ENCODE data around the gene PTPRE.

Gene PTPRE

DNA sequence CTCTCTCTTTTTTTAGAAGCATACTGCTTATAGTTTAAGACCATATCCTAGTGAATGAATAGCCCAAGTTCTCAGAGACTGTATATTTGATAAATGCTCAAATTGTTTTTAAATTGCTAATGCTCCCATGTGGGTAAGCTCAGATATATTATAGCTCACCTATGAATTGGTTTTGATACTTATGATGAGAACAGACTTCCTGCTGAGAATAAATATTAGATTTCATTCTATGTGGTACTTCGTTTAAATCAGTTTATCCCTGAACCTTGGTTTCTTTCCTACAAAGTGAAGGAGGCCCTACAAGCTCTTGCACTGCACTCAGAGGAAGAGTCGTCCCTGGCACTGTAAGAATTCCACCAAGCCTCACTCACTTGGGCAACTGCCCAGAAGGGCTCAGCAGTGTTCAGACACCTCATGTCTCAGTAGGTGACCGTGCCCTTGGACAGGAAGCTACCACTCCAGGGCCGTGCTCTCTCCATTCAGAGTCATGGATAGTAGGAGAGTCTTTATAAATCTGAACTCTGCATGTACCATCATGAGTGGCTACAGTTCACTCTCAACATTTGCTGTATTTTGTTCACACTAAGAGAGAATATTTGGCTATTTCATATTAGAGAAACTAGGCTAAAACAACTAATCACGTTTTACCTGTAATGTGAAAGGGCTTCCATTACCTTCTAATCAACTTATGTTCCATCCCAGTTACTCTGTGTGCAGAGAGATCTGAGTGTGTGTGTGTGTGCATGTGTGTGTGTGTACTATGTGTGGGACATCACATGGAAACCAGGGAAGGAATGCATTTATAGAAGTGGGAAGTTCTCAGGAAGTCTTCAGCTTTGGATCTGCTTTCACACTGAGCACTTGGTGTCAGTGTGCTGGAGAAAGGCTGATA is 93.8 kb downstream of the PTPRE start:
- H3K4me1 ChIP-seq (ENCODE audit: control insufficient read depth, insufficient read depth, low read length) = no peaks in the 10 kb centered on the region
- H3K9me3 ChIP-seq (ENCODE audit: control insufficient read depth, insufficient read depth, low read length) = no peaks in the 10 kb centered on the region
- no peak for DNase-seq (ENCODE audit: low read depth, low spot score)
- H3K27ac ChIP-seq (ENCODE audit: low read length) = no peak overlapping the region
- H3K4me3 ChIP-seq (ENCODE audit: low read length) = no peak overlapping the region
- no peaks in the 10 kb centered on the region for H3K27me3 ChIP-seq (ENCODE audit: control insufficient read depth, insufficient read depth, low read length)
- no CpG with 5 or more reads among the region's 5 CpGs for WGBS (ENCODE audit: insufficient coverage, insufficient read length)
- no peaks in the 10 kb centered on the region for H3K36me3 ChIP-seq (ENCODE audit: control insufficient read depth, insufficient read depth, low read length)

DNA sequence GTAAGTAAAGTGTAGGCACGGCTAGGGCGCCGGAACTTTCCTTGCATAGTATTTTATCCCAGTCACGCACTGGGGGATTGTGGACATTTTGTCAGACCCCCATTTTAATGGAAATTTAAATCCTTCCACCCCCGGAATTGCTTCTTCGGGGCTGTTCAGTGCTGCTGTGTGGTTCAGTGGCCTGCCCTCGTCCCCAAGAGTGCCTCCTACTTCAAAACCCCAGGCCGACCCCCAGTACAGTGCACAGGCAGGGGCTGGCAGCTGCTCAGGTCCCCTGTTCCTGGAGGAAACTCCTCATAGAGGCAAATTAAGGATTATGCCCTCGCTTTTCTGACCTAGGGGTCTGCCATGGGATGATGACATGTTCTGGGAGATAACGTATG is 94.5 kb downstream of the PTPRE start:
- Histone ChIP-seq H3K27ac (ENCODE audit: low read length) (no peak overlapping the region), H3K4me1 (ENCODE audit: control insufficient read depth, insufficient read depth, low read length) (no peaks in the 10 kb centered on the region), H3K27me3 (ENCODE audit: control insufficient read depth, insufficient read depth, low read length) (no peaks in the 10 kb centered on the region), H3K4me3 (ENCODE audit: low read length) (no peak overlapping the region), H3K36me3 (ENCODE audit: control insufficient read depth, insufficient read depth, low read length) (no peaks in the 10 kb centered on the region), H3K9me3 (ENCODE audit: control insufficient read depth, insufficient read depth, low read length) (no peaks in the 10 kb centered on the region)
- no CpG with 5 or more reads among the region's 10 CpGs for WGBS (ENCODE audit: insufficient coverage, insufficient read length)
- no peak for DNase-seq (ENCODE audit: low read depth, low spot score)

DNA sequence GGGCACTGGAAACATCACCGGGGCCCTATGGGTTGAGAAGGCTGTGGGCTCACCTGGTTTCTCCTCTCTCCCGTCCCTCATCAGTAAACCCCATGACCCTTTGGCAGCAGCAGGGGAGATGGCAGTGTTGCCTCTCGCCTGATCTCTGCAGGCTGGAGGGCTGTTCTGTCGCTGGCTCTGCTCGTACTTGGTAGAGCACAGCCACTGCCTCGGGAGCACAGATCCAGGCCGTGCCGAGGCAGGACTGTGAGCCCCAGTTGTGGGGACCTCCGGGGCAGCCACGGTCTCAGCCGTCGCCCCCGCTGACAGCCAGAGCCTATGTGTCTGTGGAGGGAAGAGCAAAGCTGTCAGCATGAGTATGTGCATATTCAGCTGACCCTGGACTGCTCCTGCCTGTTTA is 94.9 kb downstream of the PTPRE start:
- H3K9me3 ChIP-seq (ENCODE audit: control insufficient read depth, insufficient read depth, low read length) = no peaks in the 10 kb centered on the region
- no peak for DNase-seq (ENCODE audit: low read depth, low spot score)
- no peaks in the 10 kb centered on the region for H3K4me1 ChIP-seq (ENCODE audit: control insufficient read depth, insufficient read depth, low read length)
- no CpG with 5 or more reads among the region's 13 CpGs for WGBS (ENCODE audit: insufficient coverage, insufficient read length)
- H3K27me3 ChIP-seq (ENCODE audit: control insufficient read depth, insufficient read depth, low read length) = no peaks in the 10 kb centered on the region
- H3K4me3 ChIP-seq (ENCODE audit: low read length) = no peak overlapping the region
- H3K36me3 ChIP-seq (ENCODE audit: control insufficient read depth, insufficient read depth, low read length) = no peaks in the 10 kb centered on the region
- H3K27ac ChIP-seq (ENCODE audit: low read length) = no peak overlapping the region

DNA sequence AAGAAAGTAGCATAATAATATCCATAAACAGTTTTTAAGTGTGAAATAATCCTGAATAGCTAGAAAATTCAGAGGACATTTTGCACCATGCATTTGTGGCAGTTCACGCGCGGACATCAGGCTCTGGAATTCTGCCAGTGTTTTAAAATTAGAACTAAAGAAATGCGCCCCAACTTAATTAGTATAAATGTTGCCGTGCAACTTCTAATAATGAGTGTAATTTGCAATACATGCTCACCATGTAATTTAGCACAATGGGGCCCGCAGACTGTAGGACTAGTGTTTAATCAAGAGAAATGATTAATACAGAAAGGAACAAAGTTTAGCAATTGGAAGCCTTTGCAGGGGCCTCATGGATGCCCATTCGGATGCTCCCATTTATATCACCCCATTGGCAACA is 96.6 kb downstream of the PTPRE start:
- no peak overlapping the region for H3K4me3 ChIP-seq (ENCODE audit: low read length)
- peaks cover 1% of the 10 kb centered on the region; the same call in 1 of the 2 replicates for H3K4me1 ChIP-seq (ENCODE audit: control insufficient read depth, insufficient read depth, low read length)
- no peaks in the 10 kb centered on the region for H3K9me3 ChIP-seq (ENCODE audit: control insufficient read depth, insufficient read depth, low read length)
- no peak overlapping the region for H3K27ac ChIP-seq (ENCODE audit: low read length)
- no peaks in the 10 kb centered on the region for H3K36me3 ChIP-seq (ENCODE audit: control insufficient read depth, insufficient read depth, low read length)
- H3K27me3 ChIP-seq (ENCODE audit: control insufficient read depth, insufficient read depth, low read length) = no peaks in the 10 kb centered on the region
- WGBS (ENCODE audit: insufficient coverage, insufficient read length) = no CpG with 5 or more reads among the region's 7 CpGs
- DNase-seq (ENCODE audit: low read depth, low spot score) = no peak

DNA sequence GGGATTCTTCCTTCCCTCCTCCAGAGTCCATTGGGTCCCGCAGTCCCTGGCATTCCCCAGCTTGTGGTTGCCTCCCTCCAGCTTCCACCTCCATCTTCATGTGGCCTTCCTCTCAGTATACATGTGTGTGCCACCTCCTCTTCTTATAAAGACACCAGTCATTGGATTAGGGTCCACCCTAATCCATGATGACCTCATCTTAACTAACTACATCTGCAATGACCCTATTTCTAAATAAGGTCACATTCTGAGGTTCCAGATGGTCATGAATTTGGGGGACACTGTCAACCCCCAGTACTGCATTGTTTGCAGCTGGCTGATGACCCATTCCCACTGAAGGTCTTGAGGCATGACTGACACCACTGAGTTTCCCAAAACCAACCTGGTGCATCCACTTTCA is 99.0 kb downstream of the PTPRE start:
- H3K36me3 ChIP-seq (ENCODE audit: control insufficient read depth, insufficient read depth, low read length) = no peaks in the 10 kb centered on the region
- H3K4me3 ChIP-seq (ENCODE audit: low read length) = no peak overlapping the region
- WGBS (ENCODE audit: insufficient coverage, insufficient read length) = no CpG with 5 or more reads among the region's 1 CpG
- peaks cover 1% of the 10 kb centered on the region; the same call in 1 of the 2 replicates for H3K4me1 ChIP-seq (ENCODE audit: control insufficient read depth, insufficient read depth, low read length)
- no peaks in the 10 kb centered on the region for H3K27me3 ChIP-seq (ENCODE audit: control insufficient read depth, insufficient read depth, low read length)
- no peak overlapping the region for H3K27ac ChIP-seq (ENCODE audit: low read length)
- DNase-seq (ENCODE audit: low read depth, low spot score) = no peak
- H3K9me3 ChIP-seq (ENCODE audit: control insufficient read depth, insufficient read depth, low read length) = no peaks in the 10 kb centered on the region

DNA sequence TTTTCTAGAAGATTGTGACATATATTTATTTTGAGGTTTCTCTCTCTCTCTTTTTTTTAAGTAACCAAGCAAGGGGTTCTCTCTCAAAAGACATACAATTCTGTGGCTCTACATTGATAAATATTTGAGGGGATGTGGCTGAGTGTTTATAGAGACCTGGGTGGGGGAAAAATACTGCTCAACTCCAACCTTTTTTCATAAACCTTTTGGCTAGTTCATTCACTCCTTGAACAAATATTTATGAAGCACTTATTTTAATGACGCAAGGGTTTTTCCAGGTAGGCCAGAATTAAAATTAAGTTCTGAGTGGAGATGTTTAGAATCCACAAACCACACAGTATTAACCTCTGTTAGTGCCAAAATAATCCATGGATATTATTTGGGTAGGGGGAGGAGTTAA is 100.2 kb downstream of the PTPRE start:
- DNase-seq (ENCODE audit: low read depth, low spot score) = no peak
- no CpG with 5 or more reads among the region's 1 CpG for WGBS (ENCODE audit: insufficient coverage, insufficient read length)
- Histone ChIP-seq H3K27me3 (ENCODE audit: control insufficient read depth, insufficient read depth, low read length) (no peaks in the 10 kb centered on the region), H3K4me3 (ENCODE audit: low read length) (no peak overlapping the region), H3K4me1 (ENCODE audit: control insufficient read depth, insufficient read depth, low read length) (peaks cover 1% of the 10 kb centered on the region; the same call in 1 of the 2 replicates), H3K27ac (ENCODE audit: low read length) (no peak overlapping the region), H3K9me3 (ENCODE audit: control insufficient read depth, insufficient read depth, low read length) (no peaks in the 10 kb centered on the region), H3K36me3 (ENCODE audit: control insufficient read depth, insufficient read depth, low read length) (no peaks in the 10 kb centered on the region)

DNA sequence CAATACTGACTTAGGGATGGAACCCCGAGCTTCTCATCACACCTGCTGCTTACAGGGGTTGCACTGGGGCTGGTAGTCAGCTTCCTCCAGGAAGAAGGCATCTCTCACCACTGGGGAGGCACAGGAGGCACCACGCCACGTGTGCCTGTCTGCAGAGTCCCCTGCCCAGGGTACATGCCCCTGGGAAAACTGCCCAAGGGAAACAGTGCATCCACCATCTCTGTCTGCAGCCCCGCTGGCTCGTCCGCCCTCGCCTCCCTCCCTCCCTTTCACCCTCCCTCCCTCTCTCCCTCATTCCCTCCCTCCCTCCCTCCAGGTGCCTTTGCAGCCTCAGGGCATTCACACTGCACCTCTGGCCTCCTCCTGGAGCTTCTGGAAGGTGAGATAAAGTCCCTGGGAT is 101.1 kb downstream of the PTPRE start:
- Histone ChIP-seq H3K4me3 (ENCODE audit: low read length) (no peak overlapping the region), H3K36me3 (ENCODE audit: control insufficient read depth, insufficient read depth, low read length) (no peaks in the 10 kb centered on the region), H3K4me1 (ENCODE audit: control insufficient read depth, insufficient read depth, low read length) (peaks cover 1% of the 10 kb centered on the region; the same call in 1 of the 2 replicates), H3K27me3 (ENCODE audit: control insufficient read depth, insufficient read depth, low read length) (no peaks in the 10 kb centered on the region), H3K27ac (ENCODE audit: low read length) (no peak overlapping the region), H3K9me3 (ENCODE audit: control insufficient read depth, insufficient read depth, low read length) (no peaks in the 10 kb centered on the region)
- no CpG with 5 or more reads among the region's 7 CpGs for WGBS (ENCODE audit: insufficient coverage, insufficient read length)
- DNase-seq (ENCODE audit: low read depth, low spot score) = no peak

DNA sequence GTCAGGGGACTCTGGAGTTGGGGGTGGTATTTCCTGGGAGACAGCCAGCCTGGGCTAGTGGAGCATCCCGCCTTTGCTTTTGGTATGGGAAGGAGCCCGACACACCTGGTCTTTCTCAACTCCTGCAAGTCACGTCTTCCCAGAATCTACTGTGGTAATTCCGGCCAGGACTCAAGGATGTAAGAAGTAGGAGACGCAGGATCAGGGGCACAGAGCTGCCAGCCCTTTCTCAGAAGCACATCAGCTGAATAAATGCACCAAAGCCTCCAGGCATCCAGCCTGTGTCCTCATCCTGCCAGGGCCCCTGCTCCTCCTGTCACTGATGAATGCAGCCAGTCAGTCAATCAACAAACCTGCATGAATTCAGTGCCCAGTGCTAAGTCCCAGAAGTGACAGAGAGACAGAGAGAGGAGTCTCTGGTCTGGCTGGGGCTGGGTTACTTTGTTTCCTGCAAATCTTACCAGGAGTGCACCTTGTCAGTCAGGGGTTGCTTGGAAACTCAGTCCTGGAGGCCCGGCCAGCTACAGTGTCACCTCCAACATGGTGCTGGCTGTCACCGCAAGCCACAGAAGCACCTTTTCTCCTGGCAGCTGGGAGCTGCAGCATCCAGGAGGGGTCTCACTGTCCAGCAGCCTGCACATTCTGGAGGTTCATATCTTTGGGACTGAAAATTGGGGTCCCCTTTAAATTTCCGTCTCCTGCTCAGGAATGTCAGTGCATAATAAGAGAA is 101.8 kb downstream of the PTPRE start:
- Histone ChIP-seq H3K36me3 (ENCODE audit: control insufficient read depth, insufficient read depth, low read length) (no peaks in the 10 kb centered on the region), H3K27ac (ENCODE audit: low read length) (no peak overlapping the region), H3K9me3 (ENCODE audit: control insufficient read depth, insufficient read depth, low read length) (no peaks in the 10 kb centered on the region), H3K4me1 (ENCODE audit: control insufficient read depth, insufficient read depth, low read length) (peaks cover 1% of the 10 kb centered on the region; the same call in 1 of the 2 replicates), H3K4me3 (ENCODE audit: low read length) (no peak overlapping the region), H3K27me3 (ENCODE audit: control insufficient read depth, insufficient read depth, low read length) (no peaks in the 10 kb centered on the region)
- DNase-seq (ENCODE audit: low read depth, low spot score) = no peak
- WGBS (ENCODE audit: insufficient coverage, insufficient read length) = no CpG with 5 or more reads among the region's 8 CpGs

DNA sequence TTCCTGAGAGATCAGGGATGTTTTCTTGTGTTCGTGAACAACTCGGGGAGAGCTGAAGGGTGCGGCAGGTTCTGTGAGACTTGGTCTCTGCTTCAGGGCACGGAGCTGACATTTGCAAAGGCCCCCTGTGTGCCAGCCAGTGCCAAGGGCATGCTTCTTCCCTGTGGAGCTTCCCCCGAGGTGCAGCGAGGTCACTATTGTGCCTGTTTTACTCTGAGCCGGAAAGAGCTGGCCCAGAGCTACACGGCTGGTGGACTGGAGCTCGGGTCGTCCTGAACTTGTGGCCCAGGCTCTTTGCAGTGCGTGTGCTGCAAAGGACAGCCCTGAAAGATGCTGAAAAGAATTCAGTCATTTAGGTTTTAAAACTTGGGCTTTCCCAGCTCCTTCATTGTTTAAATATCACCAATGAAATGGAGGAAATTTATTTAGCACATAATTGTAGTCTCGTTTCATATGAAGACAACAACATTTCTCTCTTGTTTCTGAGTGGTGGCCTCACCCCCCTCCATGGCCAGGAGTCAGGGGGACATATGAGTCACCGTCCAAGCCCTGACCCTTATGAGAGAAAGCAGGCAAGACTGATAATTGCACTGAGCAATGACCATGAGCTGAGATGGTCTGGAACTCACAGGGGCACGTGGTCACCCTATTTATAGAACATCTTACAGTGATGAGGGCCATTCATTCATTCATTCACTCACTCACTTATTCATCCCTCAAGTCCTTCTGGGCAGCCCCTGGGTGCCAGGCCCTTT is 102.6 kb downstream of the PTPRE start:
- Histone ChIP-seq H3K4me1 (ENCODE audit: control insufficient read depth, insufficient read depth, low read length) (peaks cover 1% of the 10 kb centered on the region; the same call in 1 of the 2 replicates), H3K9me3 (ENCODE audit: control insufficient read depth, insufficient read depth, low read length) (no peaks in the 10 kb centered on the region), H3K27me3 (ENCODE audit: control insufficient read depth, insufficient read depth, low read length) (no peaks in the 10 kb centered on the region), H3K36me3 (ENCODE audit: control insufficient read depth, insufficient read depth, low read length) (no peaks in the 10 kb centered on the region), H3K27ac (ENCODE audit: low read length) (no peak overlapping the region), H3K4me3 (ENCODE audit: low read length) (no peak overlapping the region)
- DNase-seq (ENCODE audit: low read depth, low spot score) = no peak
- no CpG with 5 or more reads among the region's 14 CpGs for WGBS (ENCODE audit: insufficient coverage, insufficient read length)

All from iPS DF 6.9 (cell line).